HG03439 (cell line): ENCODE results near the gene RAB40A.
A peak's percentile ranks its signal among the peaks of the same experiment; 100 is the strongest.
"Not testable (repeated sequence)": the region's sequence is repeated elsewhere in the genome, so short reads cannot be mapped to it uniquely, and the experiment has no call there.

Experiments
- ATAC-seq: cut with Tn5 transposase; IDR thresholded peaks from one replicate; pipeline ENCODE4 v1.9.1; 2021; ENCODE audit warnings: mild to moderate bottlenecking, moderate library complexity; ENCODE audit not compliant: unreplicated experiment

The RAB40A gene

GRCh38 chrX:103464774-103465117, 54.5 kb downstream of the RAB40A start:
- peak; percentile 96 for ATAC-seq

GRCh38 chrX:103464072-103464773, 55.1 kb downstream of the RAB40A start:
- peak; percentile 54 for ATAC-seq

GRCh38 chrX:103461156-103461555, 58.1 kb downstream of the RAB40A start:
- no peak for ATAC-seq

- ATAC-seq = not testable (repeated sequence)
Measured at GRCh38 chrX:103460001-103460755, 59.1 kb downstream of the RAB40A start.

- ATAC-seq = no peak
Measured at GRCh38 chrX:103453655-103454054, 65.6 kb downstream of the RAB40A start.
